Skeletal muscle cell (primary cell): ENCODE data around the gene GNPAT.
"Not testable (repeated sequence)": the region's sequence is repeated elsewhere in the genome, so short reads cannot be mapped to it uniquely, and the experiment has no call there.

Source experiments
- DNase-seq: peaks from one replicate; pipeline ENCODE4 v3.0.0-alpha.2; 2010; ENCODE audit warnings: low read depth
- H3K4me3 ChIP-seq: 2 replicates; pipeline ENCODE4 v1.5.1; 2011; ENCODE audit warnings: low read depth, mild to moderate bottlenecking, control low read depth, low read length, moderate library complexity

GNPAT gene

GRCh38 chr1:231211005-231211857 is 29.8 kb upstream of the GNPAT start:
- H3K4me3 ChIP-seq, result peak overlapping the region; percentile 33
- DNase-seq, result peak; percentile 4

- DNase-seq, H3K4me3 ChIP-seq: not testable (repeated sequence)
Measured at GRCh38 chr1:231212301-231212700, 28.7 kb upstream of the GNPAT start.

GRCh38 chr1:231213831-231214573 is 27.0 kb upstream of the GNPAT start:
- no peak for DNase-seq
- H3K4me3 ChIP-seq, result no peak overlapping the region

GRCh38 chr1:231214918-231215680 is 25.9 kb upstream of the GNPAT start:
- H3K4me3 ChIP-seq, result no peak overlapping the region
- no peak for DNase-seq

GRCh38 chr1:231215681-231216385 is 25.2 kb upstream of the GNPAT start:
- no peak overlapping the region for H3K4me3 ChIP-seq
- no peak for DNase-seq

- DNase-seq, result no peak
- H3K4me3 ChIP-seq, result no peak overlapping the region
Measured at GRCh38 chr1:231216498-231216897, 24.5 kb upstream of the GNPAT start.

- no peak for DNase-seq
- H3K4me3 ChIP-seq, result no peak overlapping the region
Measured at GRCh38 chr1:231217056-231217455, 24.0 kb upstream of the GNPAT start.

GRCh38 chr1:231218078-231218477 is 22.9 kb upstream of the GNPAT start:
- no peak overlapping the region for H3K4me3 ChIP-seq
- no peak for DNase-seq

- H3K4me3 ChIP-seq, result no peak overlapping the region
- DNase-seq, result no peak
Measured at GRCh38 chr1:231219422-231220401, 21.3 kb upstream of the GNPAT start.

- no peak for DNase-seq
- no peak overlapping the region for H3K4me3 ChIP-seq
Measured at GRCh38 chr1:231220801-231221200, 20.2 kb upstream of the GNPAT start.

GRCh38 chr1:231226156-231226555 is 14.9 kb upstream of the GNPAT start:
- no peak for DNase-seq

GRCh38 chr1:231231511-231231910 is 9.5 kb upstream of the GNPAT start:
- DNase-seq, result no peak
- H3K4me3 ChIP-seq, result no peak overlapping the region

More at GRCh38 chr1:231226156-231226555, 14.9 kb upstream of the GNPAT start:
- no peak overlapping the region for H3K4me3 ChIP-seq

- no peak overlapping the region for H3K4me3 ChIP-seq
- no peak for DNase-seq
Measured at GRCh38 chr1:231232870-231233734, 7.9 kb upstream of the GNPAT start.

- DNase-seq, result no peak
- no peak overlapping the region for H3K4me3 ChIP-seq
Measured at GRCh38 chr1:231233735-231234417, 7.1 kb upstream of the GNPAT start.

GRCh38 chr1:231234506-231234905 is 6.5 kb upstream of the GNPAT start:
- no peak for DNase-seq
- H3K4me3 ChIP-seq, result no peak overlapping the region

- DNase-seq, result no peak
- no peak overlapping the region for H3K4me3 ChIP-seq
Measured at GRCh38 chr1:231235526-231236207, 5.3 kb upstream of the GNPAT start.
